Stimulated activated naive CD4-positive, alpha-beta T cell treated with Interleukin-2 at 50 U/mL for 16 hours (primary cell): ENCODE measurements around the gene SLC9A2.
A peak's percentile ranks its signal among the peaks of the same experiment; 100 is the strongest.

Source experiments
- DNase-seq: peaks from one replicate; lab custom pipeline; 2025; lab: John Stamatoyannopoulos, UW

SLC9A2 gene

GRCh38 chr2:102618452-102619413 lies 620 bp upstream of the SLC9A2 start:
- peak; percentile 6 for DNase-seq

- DNase-seq = no peak
Measured at GRCh38 chr2:102620332-102620731, 979 bp downstream of the SLC9A2 start.

GRCh38 chr2:102621630-102622029 lies 2.3 kb downstream of the SLC9A2 start:
- DNase-seq = no peak

- DNase-seq = no peak
Measured at GRCh38 chr2:102622646-102623045, 3.3 kb downstream of the SLC9A2 start.

GRCh38 chr2:102630458-102630857 lies 11.1 kb downstream of the SLC9A2 start:
- no peak for DNase-seq

GRCh38 chr2:102632380-102633175 lies 13.2 kb downstream of the SLC9A2 start:
- no peak for DNase-seq

GRCh38 chr2:102634831-102635241 lies 15.5 kb downstream of the SLC9A2 start:
- no peak for DNase-seq

GRCh38 chr2:102635317-102635716 lies 16.0 kb downstream of the SLC9A2 start:
- no peak for DNase-seq

GRCh38 chr2:102636283-102636907 lies 17.0 kb downstream of the SLC9A2 start:
- DNase-seq = no peak

GRCh38 chr2:102637358-102637757 lies 18.0 kb downstream of the SLC9A2 start:
- no peak for DNase-seq

- no peak for DNase-seq
Measured at GRCh38 chr2:102639429-102639828, 20.1 kb downstream of the SLC9A2 start.

GRCh38 chr2:102652126-102652525 lies 32.8 kb downstream of the SLC9A2 start:
- DNase-seq = no peak

GRCh38 chr2:102657770-102658169 lies 38.4 kb downstream of the SLC9A2 start:
- DNase-seq = no peak

GRCh38 chr2:102660070-102660469 lies 40.7 kb downstream of the SLC9A2 start:
- DNase-seq = no peak

GRCh38 chr2:102660574-102660973 lies 41.2 kb downstream of the SLC9A2 start:
- no peak for DNase-seq

- DNase-seq = no peak
Measured at GRCh38 chr2:102661846-102662245, 42.5 kb downstream of the SLC9A2 start.

- no peak for DNase-seq
Measured at GRCh38 chr2:102662833-102663232, 43.5 kb downstream of the SLC9A2 start.

- no peak for DNase-seq
Measured at GRCh38 chr2:102663381-102663780, 44.0 kb downstream of the SLC9A2 start.

GRCh38 chr2:102664471-102664909 lies 45.1 kb downstream of the SLC9A2 start:
- peak; percentile 42 for DNase-seq

- no peak for DNase-seq
Measured at GRCh38 chr2:102667072-102667471, 47.7 kb downstream of the SLC9A2 start.

GRCh38 chr2:102668171-102668570 lies 48.8 kb downstream of the SLC9A2 start:
- no peak for DNase-seq

- no peak for DNase-seq
Measured at GRCh38 chr2:102669401-102669800, 50.0 kb downstream of the SLC9A2 start.
